Karpas-422 (cell line): ENCODE data around the gene IER5L. TPM values are rescaled to one million over a fixed set of nuclear protein-coding genes. Genes with fewer than 3 reads are reported as not detected.

Experiments used
- DNase-seq: peaks from one replicate; pipeline ENCODE4 v3.0.0-alpha.2; 2015
- H2AFZ ChIP-seq: fragments of 200-600 bp; sonication (generic); 2 replicates; pipeline ENCODE4 v1.6.1; 2014; ENCODE audit warnings: antibody characterized with exemption, low read length, mixed read lengths
- H3K27ac ChIP-seq: fragments of 200-600 bp; sonication (generic); 2 replicates; pipeline ENCODE4 v1.5.1; 2014; ENCODE audit warnings: mild to moderate bottlenecking, low read length, moderate library complexity
- H3K27me3 ChIP-seq: fragments of 200-600 bp; sonication (generic); 2 replicates; pipeline ENCODE4 v1.6.1; 2014; ENCODE audit warnings: low read length, mixed read lengths
- H3K36me3 ChIP-seq: fragments of 200-600 bp; sonication (generic); 2 replicates; pipeline ENCODE4 v1.6.1; 2014; ENCODE audit warnings: low read length, mixed read lengths; ENCODE audit not compliant: insufficient read depth
- H3K4me1 ChIP-seq: fragments of 200-600 bp; sonication (generic); 2 replicates; pipeline ENCODE4 v1.6.1; 2014; ENCODE audit warnings: mild to moderate bottlenecking, low read length, mixed read lengths
- H3K4me2 ChIP-seq: fragments of 200-600 bp; sonication (generic); 2 replicates; pipeline ENCODE4 v1.6.1; 2014; ENCODE audit warnings: low read length, low read depth, mild to moderate bottlenecking; ENCODE audit not compliant: poor library complexity, severe bottlenecking
- H3K4me3 ChIP-seq: fragments of 200-600 bp; sonication (generic); 2 replicates; pipeline ENCODE4 v1.5.1; 2014; ENCODE audit warnings: mild to moderate bottlenecking, antibody characterized with exemption, low read length, mixed read lengths
- H3K79me2 ChIP-seq: fragments of 200-600 bp; sonication (generic); 2 replicates; pipeline ENCODE4 v1.6.1; 2014; ENCODE audit warnings: mild to moderate bottlenecking, low read length, mixed read lengths
- H3K9ac ChIP-seq: fragments of 200-600 bp; sonication (generic); 2 replicates; pipeline ENCODE4 v1.6.0; 2014; ENCODE audit warnings: low read length
- H3K9me2 ChIP-seq: fragments of 200-600 bp; sonication (generic), shearing (Covaris generic); replicated peaks from 2 replicates; pipeline ENCODE4 v1.6.0; 2014; ENCODE audit warnings: mild to moderate bottlenecking, low read length, moderate library complexity; ENCODE audit not compliant: insufficient read depth
- H3K9me3 ChIP-seq: fragments of 300-700, 200-600 bp; sonication (generic); 2 replicates; pipeline ENCODE4 v1.6.1; 2014; ENCODE audit warnings: low read length, mixed read lengths
- H4K20me1 ChIP-seq: fragments of 200-600 bp; sonication (generic); 2 replicates; pipeline ENCODE4 v1.6.1; 2014; ENCODE audit warnings: mild to moderate bottlenecking, antibody characterized with exemption, low read length, low read depth; ENCODE audit not compliant: insufficient read depth
- total RNA-seq: library from RNA; depleted of rRNA; stranded (reverse); fragments of >200 nt; shearing (Covaris generic); gene quantifications from 2 replicates; pipeline ENCODE4 v1.2.3, GENCODE V29; 2014; ENCODE audit warnings: low replicate concordance

The IER5L gene
- total RNA-seq, 1 experiment from 2014 or later: 0.48 TPM

DNA sequence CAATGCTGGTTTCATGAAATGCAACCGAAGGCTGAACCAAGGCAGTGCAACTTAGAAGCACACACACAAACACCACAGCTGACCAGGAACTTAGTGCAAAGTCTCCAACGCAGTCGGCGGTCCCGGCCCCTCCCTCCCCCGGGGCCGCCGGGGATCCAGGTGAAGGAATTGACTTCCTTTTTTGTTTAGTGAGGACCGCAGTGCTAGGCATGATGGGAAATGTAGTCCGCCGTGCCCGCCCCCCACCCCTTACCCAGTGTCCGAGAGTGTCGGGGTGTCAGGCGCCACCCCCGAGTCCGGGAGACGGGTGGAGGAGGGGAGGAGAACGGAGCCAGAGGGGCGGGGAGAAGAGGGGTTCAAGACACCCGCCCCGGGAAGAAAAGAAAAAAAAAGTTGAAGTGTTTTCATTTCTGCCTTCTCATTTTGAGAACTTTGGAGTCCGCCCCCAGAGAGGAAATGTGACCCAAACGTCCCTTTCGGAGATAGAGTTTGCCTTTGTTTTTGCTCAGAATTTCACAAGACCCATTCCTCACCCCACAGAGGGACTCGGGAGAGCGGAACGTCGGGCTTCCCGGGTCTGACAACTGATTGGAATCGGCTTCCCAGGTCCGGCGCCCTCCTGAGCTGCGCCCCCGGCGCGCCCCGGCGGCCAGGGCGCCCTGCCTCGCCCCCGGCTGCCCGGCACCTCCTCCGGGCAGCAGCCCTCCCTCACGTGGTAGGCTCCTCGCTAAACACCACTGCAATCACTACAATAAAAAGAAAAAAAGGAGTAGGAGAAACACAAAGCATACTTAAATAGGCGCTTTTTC lies 2.0 kb downstream of the IER5L start:
- peaks cover 6% of the 10 kb centered on the region; the same call in 1 of the 2 replicates for H4K20me1 ChIP-seq
- peak overlapping the region; percentile 74 for H3K4me3 ChIP-seq
- DNase-seq: peak; percentile 80
- H3K27ac ChIP-seq: no peak overlapping the region
- peak overlapping the region; percentile 97 for H3K4me2 ChIP-seq
- no peaks in the 10 kb centered on the region; the same call in 1 of the 2 replicates for H3K27me3 ChIP-seq
- H2AFZ ChIP-seq: peak overlapping the region; percentile 90
- no peaks in the 10 kb centered on the region for H3K79me2 ChIP-seq
- H3K9me2 ChIP-seq: no peaks in the 10 kb centered on the region
- H3K4me1 ChIP-seq: peaks cover 46% of the 10 kb centered on the region
- no peaks in the 10 kb centered on the region for H3K9me3 ChIP-seq
- no peaks in the 10 kb centered on the region for H3K36me3 ChIP-seq
- H3K9ac ChIP-seq: peak overlapping the region; percentile 67

DNA sequence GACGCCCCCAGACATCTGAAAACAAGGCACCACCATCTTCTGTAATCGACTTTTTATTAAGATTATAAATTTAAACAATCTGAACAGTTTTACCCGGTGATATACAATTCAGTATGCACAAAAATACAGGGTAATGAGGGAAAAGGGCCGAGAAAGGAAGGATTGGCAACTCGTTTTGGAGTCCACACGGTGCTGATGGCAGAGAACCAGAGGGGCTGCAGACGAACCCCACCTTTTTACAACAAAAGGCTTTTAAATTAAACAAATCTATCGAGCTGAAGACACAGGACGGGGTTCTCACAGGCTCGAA lies 2.6 kb downstream of the IER5L start:
- Histone ChIP-seq H2AFZ (peak overlapping the region; percentile 90), H3K27ac (no peak overlapping the region), H3K79me2 (no peaks in the 10 kb centered on the region), H3K4me2 (peak overlapping the region; percentile 97), H3K9ac (peak overlapping the region; percentile 67), H3K9me3 (no peaks in the 10 kb centered on the region), H3K4me3 (peak overlapping the region; percentile 74), H3K4me1 (peaks cover 46% of the 10 kb centered on the region), H3K9me2 (no peaks in the 10 kb centered on the region), H3K27me3 (no peaks in the 10 kb centered on the region; the same call in 1 of the 2 replicates), H3K36me3 (no peaks in the 10 kb centered on the region), H4K20me1 (peaks cover 6% of the 10 kb centered on the region; the same call in 1 of the 2 replicates)
- peak; percentile 51 for DNase-seq

DNA sequence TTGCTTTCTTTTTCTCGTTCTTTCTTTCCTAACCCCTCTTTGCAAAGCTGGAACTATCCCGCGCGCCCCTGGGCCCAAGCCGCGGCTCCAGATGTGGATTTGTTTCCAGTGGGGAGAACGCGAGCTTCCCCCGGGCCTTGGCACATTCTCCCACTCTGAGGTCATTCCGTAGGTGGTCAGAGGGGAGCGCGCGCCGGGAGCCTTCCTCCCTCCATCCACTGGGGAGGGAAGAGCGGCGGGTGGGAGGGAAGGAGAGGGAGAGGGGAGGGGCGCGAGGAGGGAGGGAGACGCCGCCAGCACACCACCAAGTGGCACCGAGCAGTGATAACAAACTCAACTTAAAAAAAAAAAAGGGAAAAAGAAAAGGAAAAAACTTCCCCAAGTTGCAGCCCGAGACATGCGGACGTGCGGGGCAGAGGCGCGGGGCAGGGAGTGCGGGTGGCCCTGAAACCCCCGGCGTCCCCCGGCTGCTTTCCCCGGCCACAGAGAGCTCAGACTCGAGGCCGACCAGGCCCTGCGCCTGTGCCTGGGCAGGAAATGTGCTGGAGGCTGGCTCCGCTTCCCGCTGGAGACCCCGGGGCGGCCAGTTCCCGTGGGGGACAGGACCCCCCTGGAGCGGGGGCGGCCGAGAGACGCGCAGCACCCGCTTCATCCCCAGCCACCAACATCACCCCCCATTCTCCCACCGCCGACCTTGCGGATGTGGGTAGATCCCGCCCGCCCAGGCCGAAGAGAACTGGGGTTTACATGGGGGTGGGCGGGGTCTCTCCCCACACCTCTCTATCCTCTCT lies 3.1 kb downstream of the IER5L start:
- H3K4me2 ChIP-seq: peak overlapping the region; percentile 97
- no peaks in the 10 kb centered on the region for H3K36me3 ChIP-seq
- peak overlapping the region; percentile 74 for H3K4me3 ChIP-seq
- no peaks in the 10 kb centered on the region for H3K9me3 ChIP-seq
- H2AFZ ChIP-seq: 0 out of 2 replicates have a peak overlapping the region, but pooled peaks have one; percentile 66
- no peaks in the 10 kb centered on the region; the same call in 1 of the 2 replicates for H3K27me3 ChIP-seq
- no peaks in the 10 kb centered on the region for H3K9me2 ChIP-seq
- H3K9ac ChIP-seq: peak overlapping the region; percentile 67
- H3K79me2 ChIP-seq: no peaks in the 10 kb centered on the region
- peaks cover 6% of the 10 kb centered on the region; the same call in 1 of the 2 replicates for H4K20me1 ChIP-seq
- no peak for DNase-seq
- no peak overlapping the region for H3K27ac ChIP-seq
- H3K4me1 ChIP-seq: peaks cover 46% of the 10 kb centered on the region

- H3K9me2 ChIP-seq: no peaks in the 10 kb centered on the region
- peaks cover 6% of the 10 kb centered on the region; the same call in 1 of the 2 replicates for H4K20me1 ChIP-seq
- H3K27me3 ChIP-seq: no peaks in the 10 kb centered on the region; the same call in 1 of the 2 replicates
- H3K4me1 ChIP-seq: peaks cover 46% of the 10 kb centered on the region
- peak overlapping the region; percentile 74 for H3K4me3 ChIP-seq
- peak overlapping the region; percentile 97 for H3K4me2 ChIP-seq
- peak overlapping the region; percentile 67 for H3K9ac ChIP-seq
- no peaks in the 10 kb centered on the region for H3K36me3 ChIP-seq
- no peak overlapping the region for H3K27ac ChIP-seq
- H3K79me2 ChIP-seq: no peaks in the 10 kb centered on the region
- no peaks in the 10 kb centered on the region for H3K9me3 ChIP-seq
- peak; percentile 91 for DNase-seq
- H2AFZ ChIP-seq: no peak overlapping the region
Measured at GRCh38 chr9:129174102-129174723, 3.8 kb downstream of the IER5L start.

DNA sequence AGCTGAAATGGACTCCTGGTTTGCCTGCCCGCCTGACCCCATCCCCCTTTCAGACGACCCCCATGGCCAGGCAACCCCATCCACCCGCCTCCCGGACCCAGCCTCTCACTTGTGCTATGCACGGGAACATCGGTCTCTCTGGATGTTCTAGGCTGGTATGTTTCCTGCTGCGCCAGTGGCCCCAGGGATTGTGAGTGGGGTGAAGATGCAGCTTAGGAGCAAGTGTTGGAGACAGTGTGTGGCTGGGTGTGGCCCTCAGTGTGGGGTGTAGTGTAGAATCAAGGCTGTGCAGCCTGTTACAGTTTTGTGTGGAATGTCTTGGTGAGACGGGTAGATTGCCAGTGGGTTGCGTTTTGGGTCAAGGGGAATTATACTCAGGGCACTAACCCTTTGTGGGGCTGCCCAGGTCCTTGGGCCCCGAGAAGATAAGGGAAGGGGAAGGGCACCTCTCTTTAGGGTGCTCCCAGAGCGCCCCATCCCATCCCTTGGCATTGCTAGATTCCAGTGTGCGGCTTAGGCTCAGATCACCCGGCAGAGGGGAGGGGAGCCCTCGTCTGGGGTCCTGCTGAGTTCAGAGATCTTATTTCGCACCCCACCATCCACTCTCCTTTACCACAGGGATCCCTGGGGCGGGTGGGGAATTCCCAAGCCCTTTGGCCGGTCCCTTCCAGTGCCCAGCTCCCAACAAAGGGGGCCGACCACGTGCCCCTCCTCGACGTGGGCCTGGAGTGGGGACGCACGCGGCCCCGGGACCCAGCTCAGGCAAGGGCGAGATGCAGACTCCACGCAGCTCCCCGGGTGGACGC lies 4.6 kb downstream of the IER5L start:
- Histone ChIP-seq H3K36me3 (no peaks in the 10 kb centered on the region), H4K20me1 (peaks cover 6% of the 10 kb centered on the region; the same call in 1 of the 2 replicates), H3K4me2 (peak overlapping the region; percentile 97), H3K9ac (peak overlapping the region; percentile 16; the same call in 1 of the 2 replicates), H2AFZ (no peak overlapping the region), H3K9me3 (no peaks in the 10 kb centered on the region), H3K79me2 (no peaks in the 10 kb centered on the region), H3K4me3 (peak overlapping the region; percentile 74; the same call in 1 of the 2 replicates), H3K9me2 (no peaks in the 10 kb centered on the region), H3K27me3 (no peaks in the 10 kb centered on the region; the same call in 1 of the 2 replicates), H3K27ac (no peak overlapping the region), H3K4me1 (peaks cover 43% of the 10 kb centered on the region)
- DNase-seq: no peak

DNA sequence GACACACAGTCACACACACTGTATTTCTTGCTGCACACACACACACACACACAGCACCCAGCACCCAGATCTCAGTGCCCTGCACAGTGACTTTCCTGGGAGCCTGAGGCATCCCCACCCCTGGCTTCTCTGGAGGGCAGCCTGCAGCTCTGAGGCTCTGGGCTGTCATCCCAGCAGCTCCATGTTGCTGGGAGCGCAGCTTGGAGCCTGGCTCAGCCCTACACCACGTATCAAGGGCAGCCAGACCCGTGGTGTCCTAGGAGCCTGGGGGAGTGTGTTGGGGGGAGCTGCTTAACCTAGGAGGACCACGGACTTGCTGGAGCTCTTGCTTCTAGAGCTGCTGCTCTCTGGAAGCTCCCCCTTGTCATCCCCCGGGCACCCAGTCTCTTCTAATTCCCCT lies 5.2 kb downstream of the IER5L start:
- Histone ChIP-seq H3K27ac (no peak overlapping the region), H3K4me3 (no peak overlapping the region), H3K27me3 (no peaks in the 10 kb centered on the region; the same call in 1 of the 2 replicates), H3K4me2 (no peak overlapping the region), H3K9me3 (no peaks in the 10 kb centered on the region), H4K20me1 (peaks cover 6% of the 10 kb centered on the region; the same call in 1 of the 2 replicates), H3K79me2 (no peaks in the 10 kb centered on the region), H3K9me2 (no peaks in the 10 kb centered on the region), H3K36me3 (no peaks in the 10 kb centered on the region), H2AFZ (no peak overlapping the region), H3K9ac (no peak overlapping the region), H3K4me1 (peaks cover 38% of the 10 kb centered on the region)
- no peak for DNase-seq

- no peak for DNase-seq
- no peak overlapping the region for H3K9ac ChIP-seq
- no peak overlapping the region for H3K4me2 ChIP-seq
Measured at GRCh38 chr9:129171993-129172751, 5.9 kb downstream of the IER5L start.

More at GRCh38 chr9:129171993-129172751, 5.9 kb downstream of the IER5L start:
- peaks cover 38% of the 10 kb centered on the region for H3K4me1 ChIP-seq
- H3K27ac ChIP-seq: no peak overlapping the region
- H3K9me3 ChIP-seq: no peaks in the 10 kb centered on the region
- no peak overlapping the region for H3K4me3 ChIP-seq
- no peak overlapping the region for H2AFZ ChIP-seq
- H3K27me3 ChIP-seq: no peaks in the 10 kb centered on the region; the same call in 1 of the 2 replicates
- peaks cover 6% of the 10 kb centered on the region; the same call in 1 of the 2 replicates for H4K20me1 ChIP-seq
- no peaks in the 10 kb centered on the region for H3K79me2 ChIP-seq
- no peaks in the 10 kb centered on the region for H3K9me2 ChIP-seq
- H3K36me3 ChIP-seq: no peaks in the 10 kb centered on the region
